Brain microvascular endothelial cell (primary cell): ENCODE results near the gene KCNMA1.

Experiments
- DNase-seq: peaks from one replicate; pipeline ENCODE4 v3.0.0-alpha.2; 2020
- H3K27ac ChIP-seq: fragments of 250-450 bp; sonication (Bioruptor Pico); 2 replicates; pipeline ENCODE4 v1.5.1; 2020; ENCODE audit warnings: mild to moderate bottlenecking, moderate library complexity
- H3K27me3 ChIP-seq: fragments of 250-450 bp; sonication (Bioruptor Pico); replicated peaks from 2 replicates; pipeline ENCODE4 v1.5.1; 2020; ENCODE audit warnings: mild to moderate bottlenecking
- H3K36me3 ChIP-seq: fragments of 250-450 bp; sonication (Bioruptor Pico); replicated peaks from 2 replicates; pipeline ENCODE4 v1.5.1; 2020; ENCODE audit warnings: mild to moderate bottlenecking
- H3K4me3 ChIP-seq: 2 replicates; pipeline ENCODE4 v1.5.1; 2011; ENCODE audit warnings: low read depth, mild to moderate bottlenecking, control low read depth, low read length, moderate library complexity
- CTCF ChIP-seq: IDR thresholded peaks from 2 replicates; pipeline ENCODE4 v1.5.1; 2011; ENCODE audit warnings: low read depth, mild to moderate bottlenecking, moderate library complexity, low read length, control low read depth, inconsistent platforms; ENCODE audit errors: missing control alignments
- in situ Hi-C: cut with HindIII; loops from 2 replicates; pipeline ENCODE4 v1.10.0; 2017; ENCODE audit warnings: low sequenced_read_pairs, low pct_ligation_motif_present

The KCNMA1 gene

GRCh38 chr10:77459905-77460304 is 177.7 kb downstream of the KCNMA1 start:
- no peaks in the 10 kb centered on the region for H3K36me3 ChIP-seq
- DNase-seq = no peak
- H3K27me3 ChIP-seq = no peaks in the 10 kb centered on the region
- no peak overlapping the region for H3K27ac ChIP-seq
- H3K4me3 ChIP-seq = no peak overlapping the region
- TF ChIP-seq CTCF = no peak
- in situ Hi-C loops = no loop called here

- peak; percentile 62 for DNase-seq
- in situ Hi-C loops = no loop called here
Observed at GRCh38 chr10:77458986-77459590, 178.5 kb downstream of the KCNMA1 start.

GRCh38 chr10:77457721-77458120 is 179.9 kb downstream of the KCNMA1 start:
- Histone ChIP-seq H3K27ac (no peak overlapping the region), H3K4me3 (no peak overlapping the region), H3K27me3 (no peaks in the 10 kb centered on the region), H3K36me3 (no peaks in the 10 kb centered on the region)
- TF ChIP-seq CTCF = no peak
- in situ Hi-C loops = no loop called here
- DNase-seq = no peak

More at GRCh38 chr10:77458986-77459590, 178.5 kb downstream of the KCNMA1 start:
- H3K4me3 ChIP-seq = no peak overlapping the region
- TF ChIP-seq CTCF = no peak
- no peak overlapping the region for H3K27ac ChIP-seq
- no peaks in the 10 kb centered on the region for H3K27me3 ChIP-seq
- no peaks in the 10 kb centered on the region for H3K36me3 ChIP-seq

GRCh38 chr10:77457266-77457665 is 180.3 kb downstream of the KCNMA1 start:
- DNase-seq = no peak
- TF ChIP-seq CTCF = no peak
- Histone ChIP-seq H3K27ac (no peak overlapping the region), H3K27me3 (no peaks in the 10 kb centered on the region), H3K4me3 (no peak overlapping the region), H3K36me3 (no peaks in the 10 kb centered on the region)
- in situ Hi-C loops = no loop called here

GRCh38 chr10:77456414-77456813 is 181.2 kb downstream of the KCNMA1 start:
- no peak for DNase-seq
- H3K27me3 ChIP-seq = no peaks in the 10 kb centered on the region
- no peak overlapping the region for H3K27ac ChIP-seq
- H3K36me3 ChIP-seq = no peaks in the 10 kb centered on the region
- no peak overlapping the region for H3K4me3 ChIP-seq
- no peak for TF ChIP-seq CTCF
- in situ Hi-C loops = no loop called here

- no peak for DNase-seq
- Histone ChIP-seq H3K27me3 (no peaks in the 10 kb centered on the region), H3K27ac (no peak overlapping the region), H3K36me3 (no peaks in the 10 kb centered on the region), H3K4me3 (no peak overlapping the region)
- TF ChIP-seq CTCF = no peak
- in situ Hi-C loops = no loop called here
Observed at GRCh38 chr10:77455561-77455960, 182.0 kb downstream of the KCNMA1 start.
